Activated CD4-positive, alpha-beta T cell treated with anti-CD3 and anti-CD28 coated beads, Interleukin-2, amount 50 U/mL, for 4 hours (primary cell): Measurements from ENCODE around the gene FBXW2.
"Not testable (repeated sequence)": the region's sequence is repeated elsewhere in the genome, so short reads cannot be mapped to it uniquely, and the experiment has no call there.

Experiments
- DNase-seq, 2 experiments: peaks; one replicate each; pipeline ENCODE4 v3.0.0-alpha.2; 2020

Gene FBXW2, protein sequence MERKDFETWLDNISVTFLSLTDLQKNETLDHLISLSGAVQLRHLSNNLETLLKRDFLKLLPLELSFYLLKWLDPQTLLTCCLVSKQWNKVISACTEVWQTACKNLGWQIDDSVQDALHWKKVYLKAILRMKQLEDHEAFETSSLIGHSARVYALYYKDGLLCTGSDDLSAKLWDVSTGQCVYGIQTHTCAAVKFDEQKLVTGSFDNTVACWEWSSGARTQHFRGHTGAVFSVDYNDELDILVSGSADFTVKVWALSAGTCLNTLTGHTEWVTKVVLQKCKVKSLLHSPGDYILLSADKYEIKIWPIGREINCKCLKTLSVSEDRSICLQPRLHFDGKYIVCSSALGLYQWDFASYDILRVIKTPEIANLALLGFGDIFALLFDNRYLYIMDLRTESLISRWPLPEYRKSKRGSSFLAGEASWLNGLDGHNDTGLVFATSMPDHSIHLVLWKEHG

DNA sequence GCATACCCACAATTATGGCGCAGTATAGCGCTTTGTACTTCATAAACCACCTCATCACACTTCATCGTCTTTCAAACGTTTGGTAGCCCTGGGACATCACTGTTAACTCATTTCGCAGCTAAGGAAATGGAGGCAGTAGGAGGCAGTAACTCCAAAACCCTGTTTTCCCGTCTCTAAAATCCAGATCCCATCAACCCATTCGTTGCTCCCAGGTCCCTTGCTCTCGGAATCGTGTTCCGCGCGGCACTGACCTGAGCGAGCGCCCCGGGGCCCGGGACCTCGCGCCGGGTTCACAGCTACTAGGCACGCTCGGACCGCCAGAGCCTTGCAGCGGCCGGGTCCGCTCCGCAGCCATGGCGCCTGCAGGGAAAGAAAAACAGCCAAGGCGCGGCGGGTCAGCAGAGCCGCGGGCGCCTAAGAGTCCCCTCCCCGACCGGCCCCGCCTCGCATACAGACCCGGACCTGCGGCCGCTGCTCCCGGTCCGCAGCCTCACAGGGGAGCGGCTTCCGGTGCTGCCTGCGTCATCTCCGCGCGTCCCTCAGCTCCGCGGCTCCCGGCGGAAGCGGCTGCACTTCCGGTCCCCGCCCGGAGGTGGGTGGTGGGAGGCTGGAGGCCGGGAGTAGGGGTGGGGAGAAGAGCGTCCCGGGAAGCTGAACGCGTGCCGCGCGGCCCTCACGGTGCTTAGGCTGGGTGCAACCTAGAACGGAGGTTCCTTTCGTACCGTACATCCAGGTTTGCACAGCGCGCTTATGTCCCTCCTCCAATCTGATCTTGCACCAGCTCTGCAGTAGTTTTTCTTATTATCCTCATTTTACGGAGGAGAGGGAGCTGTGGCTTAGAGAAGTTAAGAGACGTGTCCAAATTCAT is at the start of gene FBXW2:
Gene FBXW2, minus strand, starts transcription at position 519 of the 868 bp plus-strand sequence. CDS start 5,158 bp downstream, outside the sequence.
- DNase-seq, result peak; percentile 65 to 71

- no peak for DNase-seq
These were observed 48.9 kb upstream of the FBXW2 start for GRCh38 chr9:120841930-120842684.

DNA sequence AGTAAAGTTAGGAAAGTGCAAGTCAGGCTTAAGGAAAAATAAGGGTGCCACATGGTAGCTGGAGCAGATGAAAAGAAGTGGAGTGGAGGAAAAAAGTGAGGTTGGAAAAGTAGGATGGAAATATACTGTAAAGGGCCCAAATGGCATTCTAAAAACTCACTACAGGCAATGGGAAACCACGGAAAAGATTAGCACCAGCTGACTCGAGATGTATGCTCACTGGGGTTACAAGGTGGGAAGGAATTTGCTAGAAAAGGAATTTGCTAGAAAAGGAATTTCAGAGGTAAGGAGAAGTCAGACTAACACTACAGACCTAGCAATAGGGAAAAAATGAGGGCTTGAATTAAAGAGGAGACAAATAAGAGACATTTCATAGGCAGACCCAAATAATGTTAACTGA is 45.9 kb upstream of the FBXW2 start:
- DNase-seq, result no peak

DNA sequence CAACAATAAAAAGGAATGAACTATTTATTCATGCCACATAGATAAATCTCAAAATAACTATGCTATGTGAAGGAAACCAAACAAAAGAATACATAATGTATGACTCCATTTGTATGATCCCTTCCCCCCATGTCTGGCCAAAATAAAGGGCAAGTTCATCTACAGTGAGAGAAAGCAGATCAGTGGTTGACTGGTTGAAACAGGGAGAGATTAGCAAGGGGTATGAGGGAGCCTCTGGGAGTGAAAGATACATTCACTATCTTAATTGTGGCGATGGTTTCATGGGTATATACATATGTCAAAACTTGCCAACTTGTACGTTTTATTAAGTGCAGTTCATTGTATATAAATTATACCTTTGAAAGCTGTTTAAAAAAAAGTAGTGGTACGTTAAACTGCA is 44.7 kb upstream of the FBXW2 start:
- DNase-seq, result no peak

DNA sequence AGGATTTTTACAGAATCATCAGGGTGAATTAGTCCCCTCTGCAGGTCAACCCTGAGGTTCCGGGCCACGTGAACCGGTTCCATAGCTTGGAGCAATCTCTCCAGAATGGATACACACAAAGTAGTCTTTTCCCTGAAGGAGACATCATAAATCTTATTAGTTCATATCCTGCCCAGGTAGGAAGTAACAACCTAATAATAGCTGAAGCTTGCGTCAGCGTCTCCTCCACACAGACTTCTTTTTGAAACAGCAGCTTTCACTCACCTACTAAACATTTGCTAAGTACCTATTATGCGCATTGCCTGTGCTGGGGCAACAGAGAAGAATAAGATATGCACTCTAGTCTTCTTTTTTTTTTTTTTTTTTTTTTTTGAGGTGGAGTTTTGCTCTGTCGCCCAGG is 40.1 kb upstream of the FBXW2 start:
- DNase-seq, result no peak

- DNase-seq, result no peak
These were observed 39.6 kb upstream of the FBXW2 start for GRCh38 chr9:120832807-120833206.

DNA sequence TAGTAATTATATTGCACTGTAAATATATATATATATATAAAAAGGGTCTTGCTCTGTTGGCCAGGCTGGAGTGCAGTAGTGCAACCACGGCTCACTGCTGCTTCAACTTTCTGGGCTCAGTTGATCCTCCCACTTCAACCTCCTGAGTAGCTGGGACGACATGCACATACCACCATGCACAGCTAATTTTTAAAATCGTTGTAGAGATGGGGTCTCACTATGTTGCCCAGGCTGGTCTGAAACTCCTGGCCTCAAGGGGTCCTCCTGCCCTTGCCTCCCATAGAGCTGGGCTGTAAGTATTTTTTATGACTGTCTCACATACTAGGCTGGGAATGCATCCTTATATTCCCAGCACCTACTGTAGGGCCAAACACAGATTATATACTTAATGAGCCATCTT is 37.6 kb upstream of the FBXW2 start:
- no peak for DNase-seq

DNA sequence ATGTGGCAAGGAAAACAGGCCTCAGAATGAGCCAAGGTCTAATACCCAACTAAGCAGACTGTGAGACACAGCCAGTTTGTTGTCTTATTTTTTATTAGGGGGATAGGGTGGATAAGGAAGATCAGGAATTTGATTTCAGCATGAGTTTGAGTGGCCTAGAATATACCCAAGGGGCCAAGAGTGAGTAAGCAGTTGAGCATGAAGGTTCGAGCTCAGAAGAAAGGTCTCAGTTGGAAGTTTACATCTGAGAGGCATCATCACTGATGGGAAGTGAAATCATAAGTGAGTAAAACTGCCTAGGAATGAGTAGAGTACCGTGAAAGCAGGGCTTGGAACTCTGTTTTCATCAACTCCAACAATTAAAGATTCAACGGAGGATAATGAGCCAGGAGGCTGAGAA is 36.9 kb upstream of the FBXW2 start:
- no peak for DNase-seq

GRCh38 chr9:120829650-120830049 is 36.4 kb upstream of the FBXW2 start:
- DNase-seq, result no peak

DNA sequence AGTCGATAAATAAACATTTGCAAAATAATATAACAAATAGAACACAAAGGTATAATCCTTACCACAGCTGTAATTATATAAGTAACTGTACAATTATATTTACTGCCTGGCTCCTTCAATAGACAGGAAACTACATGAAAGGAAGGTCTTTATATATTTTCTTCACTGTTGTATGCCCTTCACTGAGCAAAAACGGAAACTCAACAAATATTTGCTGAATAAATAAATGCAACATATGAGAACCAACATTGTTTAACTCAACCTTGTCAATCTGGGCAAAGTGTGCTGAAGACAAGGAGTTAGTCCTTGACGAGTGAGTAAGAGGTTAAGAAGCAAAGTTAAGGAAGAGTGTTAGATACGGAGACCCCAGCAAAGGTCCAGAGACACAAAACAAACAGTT is 26.9 kb upstream of the FBXW2 start:
- no peak for DNase-seq

DNA sequence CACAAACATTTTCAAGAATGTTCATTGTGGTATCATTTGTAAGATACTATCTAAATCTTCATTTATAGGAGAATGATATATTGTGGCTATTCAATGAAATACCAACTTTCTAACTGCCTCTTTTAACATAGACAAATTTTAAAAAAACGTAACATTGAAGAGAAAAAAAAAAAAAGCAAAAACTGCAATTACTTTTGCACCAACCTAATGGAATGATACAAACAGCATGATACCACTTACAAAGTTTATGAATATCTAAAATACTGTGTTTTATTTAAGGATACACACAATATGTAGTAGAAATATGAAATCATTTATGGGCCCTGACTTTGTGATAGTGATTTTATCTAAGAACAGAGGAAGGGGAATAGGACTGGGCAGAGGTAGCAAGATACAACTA is 25.4 kb upstream of the FBXW2 start:
- no peak for DNase-seq

- DNase-seq, result no peak
These were observed 21.9 kb upstream of the FBXW2 start for GRCh38 chr9:120815075-120815474.

GRCh38 chr9:120808931-120809330 is 15.7 kb upstream of the FBXW2 start:
- DNase-seq, result no peak

DNA sequence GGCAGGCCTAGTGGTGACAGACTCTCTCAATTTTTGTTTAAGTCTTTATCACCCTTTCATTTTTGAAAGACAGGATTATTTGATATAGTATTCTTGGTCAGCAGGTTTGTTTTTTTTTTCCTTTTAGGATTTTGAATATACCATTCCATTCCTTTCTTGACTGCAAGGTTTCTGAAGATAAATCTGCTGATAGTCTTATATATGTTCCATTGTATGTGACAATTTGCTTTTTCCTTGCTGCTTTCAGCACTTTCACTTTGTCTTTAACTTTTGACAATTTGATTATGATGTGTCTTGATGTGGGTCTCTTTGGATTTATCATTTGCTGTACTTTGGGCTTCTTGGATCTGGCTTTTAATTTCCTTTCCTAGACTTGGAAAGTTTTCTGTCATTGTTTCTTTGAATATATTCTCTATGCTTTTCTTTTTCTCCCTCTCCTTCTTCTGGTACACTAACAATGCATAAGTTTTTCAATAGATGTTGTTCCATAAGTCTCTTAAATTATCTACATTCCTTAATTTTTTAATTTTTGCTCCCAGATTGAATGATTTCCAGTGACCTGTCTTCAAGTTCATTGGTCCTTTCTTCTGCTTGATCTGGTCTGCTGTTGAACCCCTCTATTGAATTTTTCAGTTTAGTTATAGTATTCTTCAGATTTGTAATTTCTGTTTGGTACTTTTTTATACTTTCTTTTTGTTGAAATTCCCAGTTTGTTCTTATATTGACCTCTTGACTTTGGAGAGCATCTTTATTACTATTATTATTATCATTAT is 14.6 kb upstream of the FBXW2 start:
- no peak for DNase-seq

DNA sequence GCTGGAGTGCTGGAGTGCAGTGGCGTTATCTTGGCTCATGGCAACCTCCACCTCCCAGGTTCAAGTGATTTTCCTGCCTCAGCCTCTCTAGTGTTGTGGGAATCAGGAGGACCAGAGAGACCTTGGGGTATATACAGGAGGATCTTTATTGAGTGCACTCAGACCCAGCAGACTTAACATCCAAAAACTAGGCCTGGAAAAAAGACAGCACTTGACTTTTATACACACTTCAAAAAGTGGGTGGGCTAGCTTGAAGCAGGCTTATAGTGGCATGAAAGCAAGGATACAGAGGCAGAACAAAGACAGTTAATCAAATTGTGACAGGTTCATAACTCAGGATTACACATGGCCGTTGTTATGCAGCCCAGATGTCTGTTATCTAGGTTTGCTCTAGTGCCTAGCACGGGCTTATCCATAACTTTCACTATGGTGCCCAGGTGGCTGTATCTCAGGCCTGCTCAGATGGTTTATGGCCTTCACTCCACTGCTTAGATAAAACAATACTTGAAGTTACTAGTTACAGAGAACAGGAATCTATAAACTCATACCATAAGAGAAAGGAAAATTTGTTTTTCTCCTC is 11.7 kb upstream of the FBXW2 start:
- DNase-seq, result not testable (repeated sequence)

DNA sequence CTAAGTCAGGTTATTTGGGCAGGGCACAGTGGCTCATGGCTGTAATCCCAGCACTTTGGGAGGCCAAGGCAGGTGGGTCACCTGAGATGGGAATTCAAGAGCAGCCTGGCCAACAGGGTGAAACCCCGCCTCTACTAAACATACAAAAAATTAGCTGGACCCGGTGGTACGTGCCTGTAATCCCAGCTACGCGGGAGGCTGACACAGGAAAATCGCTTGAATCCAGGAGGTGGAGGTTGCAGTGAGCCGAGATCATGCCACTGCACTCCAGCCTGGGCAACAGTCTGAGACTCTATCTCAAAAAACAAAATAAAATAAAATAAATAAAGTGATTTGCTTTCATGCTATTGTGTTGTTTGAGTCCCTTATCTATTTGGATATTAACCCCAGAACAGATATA is 8.2 kb upstream of the FBXW2 start:
- DNase-seq, result no peak

- no peak for DNase-seq
These were observed 2.1 kb downstream of the FBXW2 start for GRCh38 chr9:120791161-120791560.

GRCh38 chr9:120787933-120788332 is 5.3 kb downstream of the FBXW2 start:
- no peak for DNase-seq

- no peak for DNase-seq
These were observed 9.6 kb downstream of the FBXW2 start for GRCh38 chr9:120783602-120784047.

DNA sequence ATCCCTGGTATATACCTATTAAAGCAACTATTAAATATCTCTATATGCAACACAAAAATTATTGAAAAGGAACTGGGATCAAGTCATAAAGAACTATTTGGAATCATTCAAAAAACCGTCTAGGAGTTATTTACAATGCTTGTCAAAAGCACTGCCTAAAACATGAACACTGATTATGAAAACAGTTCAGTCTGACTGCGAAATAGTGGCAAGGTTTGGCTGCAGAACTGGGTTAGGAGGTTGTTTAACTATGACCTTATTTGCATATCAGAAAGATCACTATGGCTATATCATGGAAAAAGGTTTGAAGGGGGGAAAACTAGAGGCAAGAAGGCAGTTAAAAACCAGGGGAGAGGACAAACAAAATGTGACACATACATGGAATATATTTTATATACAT is 12.0 kb downstream of the FBXW2 start:
- DNase-seq, result no peak

DNA sequence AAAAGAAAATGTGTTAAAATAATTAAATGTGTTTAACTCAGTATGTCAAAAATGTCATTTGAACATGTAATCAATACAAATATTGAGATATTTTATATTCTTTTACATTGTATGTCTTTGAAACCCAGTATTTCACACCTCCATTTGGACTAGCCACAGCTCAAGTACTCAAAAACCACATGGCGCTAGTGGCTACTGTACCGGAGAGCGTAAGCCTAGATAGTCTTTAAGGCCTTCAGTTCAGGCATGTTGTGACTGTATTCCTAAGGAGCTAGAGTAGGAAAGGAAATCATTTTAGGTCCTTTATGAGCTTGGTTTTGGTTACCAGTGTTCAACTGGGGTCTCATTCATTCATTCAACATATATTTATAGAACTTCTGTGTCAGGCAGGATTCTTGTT is 12.8 kb downstream of the FBXW2 start:
- no peak for DNase-seq

- DNase-seq, result no peak
These were observed 14.0 kb downstream of the FBXW2 start for GRCh38 chr9:120779227-120779626.
